Measurements from ENCODE around the gene TECPR1.

DNA sequence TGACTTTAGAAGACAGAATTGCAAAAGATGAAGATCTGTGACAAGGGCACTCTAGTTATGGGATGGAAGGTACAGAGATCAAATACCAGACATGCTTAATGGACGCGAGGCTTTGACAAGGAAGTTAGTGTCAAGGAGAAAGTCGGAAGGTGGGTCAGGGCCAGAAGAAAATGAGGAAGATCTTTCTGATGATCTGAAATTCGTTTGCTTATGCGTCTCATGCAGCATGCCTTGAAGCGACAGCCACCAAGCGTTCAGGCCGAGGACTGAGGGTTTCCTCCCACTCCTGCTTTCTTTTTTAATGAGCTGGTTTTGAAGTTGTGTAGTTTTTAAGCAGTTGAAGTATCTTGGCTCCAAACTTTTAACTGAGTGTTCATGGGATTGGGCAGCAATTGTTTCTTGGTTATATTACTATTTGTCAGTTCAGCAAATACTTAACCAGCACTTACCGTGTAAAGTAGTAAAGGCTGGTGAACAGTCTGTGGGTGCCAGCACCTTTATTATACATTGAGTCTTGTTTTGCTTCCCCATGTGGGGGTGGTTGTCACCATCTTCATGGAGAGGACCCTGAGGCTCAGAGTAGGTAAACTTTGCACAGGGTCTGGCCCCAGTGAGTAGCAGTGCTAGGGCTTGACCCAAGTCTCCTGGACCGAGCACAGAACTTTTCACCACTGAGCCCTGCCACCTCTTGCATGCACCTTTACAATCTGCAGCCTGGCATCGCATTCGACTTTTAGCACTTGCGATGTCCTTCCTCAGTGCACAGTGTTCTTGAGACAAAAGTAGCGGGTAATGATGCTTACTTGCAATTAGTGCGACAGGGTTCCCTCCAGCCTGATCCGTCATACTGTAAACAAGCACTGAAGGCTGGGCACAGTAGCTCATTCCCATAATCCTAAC is 55.1 kb downstream of the TECPR1 start:
- TF ChIP-seq EZH2 (IDR thresholded peaks at IDR 0.05; ENCODE audit: insufficient read depth, poor library complexity, severe bottlenecking) (no peak), EZH2phosphoT487 (IDR thresholded peaks at IDR 0.05; ENCODE audit: insufficient read depth, low read depth) (no peak)

Measured in GM23248 (cell line).